NCI-H774 (cell line): ENCODE measurements around the gene TXK.

Experiments used
- DNase-seq: peaks from one replicate; lab custom pipeline; 2025; lab: John Stamatoyannopoulos, UW

The TXK gene

GRCh38 chr4:48103483-48104139, 30.4 kb downstream of the TXK start:
- DNase-seq: no peak

- no peak for DNase-seq
Observed at GRCh38 chr4:48102303-48102702, 31.7 kb downstream of the TXK start.

- no peak for DNase-seq
Observed at GRCh38 chr4:48100256-48100655, 33.8 kb downstream of the TXK start.

GRCh38 chr4:48095441-48095840, 38.6 kb downstream of the TXK start:
- no peak for DNase-seq

- DNase-seq: no peak
Observed at GRCh38 chr4:48093991-48094416, 40.0 kb downstream of the TXK start.

- DNase-seq: no peak
Observed at GRCh38 chr4:48090621-48091020, 43.4 kb downstream of the TXK start.

GRCh38 chr4:48085821-48086589, 48.0 kb downstream of the TXK start:
- no peak for DNase-seq

GRCh38 chr4:48082956-48083355, 51.1 kb downstream of the TXK start:
- no peak for DNase-seq

GRCh38 chr4:48081196-48081595, 52.9 kb downstream of the TXK start:
- DNase-seq: no peak

- DNase-seq: no peak
Observed at GRCh38 chr4:48079972-48080391, 54.1 kb downstream of the TXK start.

GRCh38 chr4:48078862-48079655, 55.0 kb downstream of the TXK start:
- no peak for DNase-seq

- no peak for DNase-seq
Observed at GRCh38 chr4:48078425-48078824, 55.6 kb downstream of the TXK start.

- no peak for DNase-seq
Observed at GRCh38 chr4:48074657-48075056, 59.4 kb downstream of the TXK start.

GRCh38 chr4:48073567-48074103, 60.4 kb downstream of the TXK start:
- DNase-seq: no peak

- no peak for DNase-seq
Observed at GRCh38 chr4:48071191-48071590, 62.9 kb downstream of the TXK start.

GRCh38 chr4:48069026-48069425, 65.0 kb downstream of the TXK start:
- DNase-seq: no peak

- DNase-seq: no peak
Observed at GRCh38 chr4:48068182-48068581, 65.9 kb downstream of the TXK start.

GRCh38 chr4:48067536-48067935, 66.5 kb downstream of the TXK start:
- no peak for DNase-seq

GRCh38 chr4:48065587-48066052, 68.4 kb downstream of the TXK start:
- DNase-seq: no peak

GRCh38 chr4:48064349-48064748, 69.7 kb downstream of the TXK start:
- no peak for DNase-seq

- DNase-seq: no peak
Observed at GRCh38 chr4:48058617-48059530, 75.2 kb downstream of the TXK start.
